SK-N-SH treated with all-trans-retinoic acid at 6 μM for 48 hours (cell line): ENCODE results near the gene ATAD3B.

Source experiments
- ATAC-seq: fragments of 200-7000 bp; cut with Tn5 transposase; 3 replicates; pipeline ENCODE4 v1.9.1; 2020; ENCODE audit warnings: mild to moderate bottlenecking, moderate library complexity
- ARNTL ChIP-seq: fragments of 450-650 bp; formaldehyde crosslinking; IDR thresholded peaks from 2 replicates; pipeline ENCODE4 v1.5.0; 2020; ENCODE audit warnings: low read depth, mild to moderate bottlenecking, moderate library complexity, borderline replicate concordance
- CSDC2 ChIP-seq: fragments of 250-450 bp; sonication (Bioruptor Pico); IDR thresholded peaks from 2 replicates; pipeline ENCODE4 v1.5.0; 2020; ENCODE audit warnings: mild to moderate bottlenecking, moderate library complexity
- CSRNP3 ChIP-seq: fragments of 250-450 bp; sonication (Bioruptor Pico); IDR thresholded peaks from 2 replicates; pipeline ENCODE4 v1.5.1; 2021; ENCODE audit warnings: mild to moderate bottlenecking, moderate library complexity
- ESRRG ChIP-seq: fragments of 250-450 bp; sonication (Bioruptor Pico); IDR thresholded peaks from 2 replicates; pipeline ENCODE4 v1.6.1; 2021; ENCODE audit warnings: mild to moderate bottlenecking
- GLIS3 ChIP-seq: fragments of 250-450 bp; sonication (Bioruptor Pico); IDR thresholded peaks from 2 replicates; pipeline ENCODE4 v1.5.0; 2020; ENCODE audit warnings: mild to moderate bottlenecking, moderate library complexity
- ISL1 ChIP-seq: fragments of 250-450 bp; sonication (Bioruptor Pico); IDR thresholded peaks from 2 replicates; pipeline ENCODE4 v2.1.2; 2022; ENCODE audit warnings: mild to moderate bottlenecking, moderate library complexity
- OSR1 ChIP-seq: fragments of 250-450 bp; sonication (Bioruptor Pico); IDR thresholded peaks from 2 replicates; pipeline ENCODE4 v1.8.0; 2022; ENCODE audit warnings: moderate library complexity, mild to moderate bottlenecking, inconsistent platforms
- PATZ1 ChIP-seq: fragments of 250-450 bp; sonication (Bioruptor Pico); IDR thresholded peaks from 2 replicates; pipeline ENCODE4 v1.8.0; 2020; ENCODE audit warnings: mild to moderate bottlenecking, moderate library complexity, borderline replicate concordance
- PPARA ChIP-seq: fragments of 250-450 bp; sonication (Bioruptor Pico); IDR thresholded peaks from 2 replicates; pipeline ENCODE4 v1.5.0; 2020; ENCODE audit warnings: mild to moderate bottlenecking, borderline replicate concordance
- SNAI2 ChIP-seq: fragments of 250-450 bp; sonication (Bioruptor Pico); IDR thresholded peaks from 2 replicates; pipeline ENCODE4 v1.5.0; 2020; ENCODE audit warnings: mild to moderate bottlenecking, moderate library complexity
- TCF4 ChIP-seq: fragments of 250-450 bp; sonication (Bioruptor Pico); IDR thresholded peaks from 2 replicates; pipeline ENCODE4 v1.8.0; 2021; ENCODE audit warnings: mild to moderate bottlenecking, moderate library complexity, borderline replicate concordance
- TOX ChIP-seq: fragments of 250-450 bp; sonication (Bioruptor Pico); IDR thresholded peaks from 2 replicates; pipeline ENCODE4 v1.8.0; 2021; ENCODE audit warnings: mild to moderate bottlenecking, moderate library complexity, borderline replicate concordance
- ZC3H10 ChIP-seq: fragments of 250-450 bp; sonication (Bioruptor Pico); IDR thresholded peaks from 2 replicates; pipeline ENCODE4 v1.5.1; 2021; ENCODE audit warnings: mild to moderate bottlenecking, moderate library complexity
- ZFP3 ChIP-seq: fragments of 250-450 bp; sonication (Bioruptor Pico); IDR thresholded peaks from 2 replicates; pipeline ENCODE4 v1.5.0; 2020; ENCODE audit warnings: mild to moderate bottlenecking, moderate library complexity
- ZNF565 ChIP-seq: fragments of 450-650 bp; formaldehyde crosslinking; conservative IDR thresholded peaks from 2 replicates; pipeline ENCODE4 v1.5.0; 2020; ENCODE audit warnings: low read depth, mild to moderate bottlenecking, moderate library complexity
- ZNF70 ChIP-seq: fragments of 450-650 bp; formaldehyde crosslinking; IDR thresholded peaks from 2 replicates; pipeline ENCODE4 v1.5.0; 2020; ENCODE audit warnings: mild to moderate bottlenecking, moderate library complexity
- ZNF8 ChIP-seq: fragments of 450-650 bp; formaldehyde crosslinking; IDR thresholded peaks from 2 replicates; pipeline ENCODE4 v1.5.0; 2020; ENCODE audit warnings: mild to moderate bottlenecking, moderate library complexity
- TF ChIP-seq, protein P1 (sequence below): fragments of 250-450 bp; sonication (Bioruptor Pico); IDR thresholded peaks from 2 replicates; pipeline ENCODE4 v1.5.1; 2020; ENCODE audit warnings: low read depth, mild to moderate bottlenecking, moderate library complexity

Gene ATAD3B

DNA sequence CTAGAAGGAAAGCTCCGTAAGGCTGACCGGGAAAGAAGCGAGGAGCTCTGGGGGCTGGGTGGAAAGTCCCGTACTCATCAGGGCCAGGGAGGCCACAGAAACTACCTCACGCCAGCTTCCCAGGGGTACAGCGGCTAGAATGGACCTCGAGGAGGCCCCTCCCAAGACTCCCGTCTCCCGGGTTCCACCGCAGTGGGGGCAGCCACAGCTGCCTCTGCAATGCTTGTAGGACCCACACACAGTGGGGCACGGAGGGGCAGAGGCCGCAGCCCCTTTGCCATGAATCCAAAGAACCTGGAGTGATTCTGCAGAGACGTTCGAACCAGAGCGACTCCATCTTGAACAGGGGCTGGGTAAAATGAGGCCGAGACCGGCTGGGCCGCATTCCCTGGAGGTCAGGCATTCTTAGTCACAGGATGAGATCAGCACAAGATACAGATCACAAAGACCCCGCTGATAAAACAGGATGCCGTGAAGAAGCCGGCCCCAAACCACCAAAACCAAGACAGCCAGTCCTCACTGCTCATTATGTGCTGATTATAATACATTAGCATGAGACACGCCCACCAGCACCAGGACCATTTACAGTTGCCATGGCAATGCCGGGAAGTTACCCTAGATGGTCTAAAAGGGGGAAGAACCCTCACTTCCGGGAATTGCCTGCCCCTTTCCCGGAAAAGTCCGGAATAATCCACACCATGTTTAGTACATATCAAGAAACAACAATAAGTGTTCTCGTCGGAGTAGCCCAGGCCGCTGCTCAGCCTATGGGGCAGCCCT lies 48.9 kb upstream of the ATAD3B start (continued):
- TF ChIP-seq CSRNP3 (CRISPR knock-in tag): 0 out of 2 replicates have a peak, but pooled peaks have one; percentile 26
- TF ChIP-seq ZFP3 (CRISPR knock-in tag): peak; percentile 87

DNA sequence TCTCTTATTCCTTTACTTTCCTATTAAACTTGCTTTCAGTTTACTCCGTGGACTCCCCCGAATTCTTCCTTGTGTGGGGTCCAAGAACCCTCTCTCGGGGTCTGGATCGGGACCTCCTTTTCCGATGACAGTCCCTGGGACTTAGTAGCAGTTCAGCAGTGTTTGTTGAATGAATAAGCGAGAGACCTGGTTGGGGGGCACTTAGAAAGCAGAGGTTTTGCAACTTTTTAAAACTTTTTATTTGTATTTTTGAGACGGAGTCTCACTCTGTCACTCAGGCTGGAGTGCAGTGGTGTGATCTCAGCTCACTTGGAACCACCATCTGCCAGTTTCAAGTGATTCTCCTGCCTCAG lies 48.3 kb upstream of the ATAD3B start:
- no peak for TF ChIP-seq ESRRG (CRISPR knock-in tag)
- TF ChIP-seq, protein P1, sequence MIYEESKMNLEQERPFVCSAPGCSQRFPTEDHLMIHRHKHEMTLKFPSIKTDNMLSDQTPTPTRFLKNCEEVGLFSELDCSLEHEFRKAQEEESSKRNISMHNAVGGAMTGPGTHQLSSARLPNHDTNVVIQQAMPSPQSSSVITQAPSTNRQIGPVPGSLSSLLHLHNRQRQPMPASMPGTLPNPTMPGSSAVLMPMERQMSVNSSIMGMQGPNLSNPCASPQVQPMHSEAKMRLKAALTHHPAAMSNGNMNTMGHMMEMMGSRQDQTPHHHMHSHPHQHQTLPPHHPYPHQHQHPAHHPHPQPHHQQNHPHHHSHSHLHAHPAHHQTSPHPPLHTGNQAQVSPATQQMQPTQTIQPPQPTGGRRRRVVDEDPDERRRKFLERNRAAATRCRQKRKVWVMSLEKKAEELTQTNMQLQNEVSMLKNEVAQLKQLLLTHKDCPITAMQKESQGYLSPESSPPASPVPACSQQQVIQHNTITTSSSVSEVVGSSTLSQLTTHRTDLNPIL (CRISPR knock-in tag): no peak
- TF ChIP-seq ZNF70 (CRISPR knock-in tag): no peak
- TF ChIP-seq OSR1: no peak
- no peak for TF ChIP-seq GLIS3 (CRISPR knock-in tag)

DNA sequence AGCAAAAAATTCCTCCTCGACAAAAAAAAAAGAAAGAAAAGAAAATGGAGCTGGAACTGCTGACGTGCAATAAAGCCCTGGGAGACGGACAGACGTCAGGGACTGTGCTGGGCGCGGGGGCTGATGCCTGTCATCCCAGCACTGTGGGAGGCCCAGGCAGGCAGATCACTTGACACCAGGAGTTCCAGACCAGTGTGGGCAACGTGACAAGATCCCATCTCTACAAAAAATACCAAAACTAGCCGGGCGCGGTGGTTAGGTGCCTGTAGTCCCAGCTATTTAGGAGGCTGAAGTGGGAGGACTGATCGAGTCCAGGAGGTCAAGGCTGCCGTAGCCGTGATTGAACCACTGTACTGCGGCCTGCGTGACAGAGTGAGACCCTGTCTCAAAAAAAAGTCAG lies 46.9 kb upstream of the ATAD3B start:
- TF ChIP-seq CSDC2 (CRISPR knock-in tag) (no peak), ISL1 (CRISPR knock-in tag) (no peak), ZFP3 (CRISPR knock-in tag) (no peak), ZNF8 (CRISPR knock-in tag) (no peak), ZC3H10 (no peak), ARNTL (CRISPR knock-in tag) (no peak), TOX (CRISPR knock-in tag) (no peak), SNAI2 (CRISPR knock-in tag) (no peak), TCF4 (no peak), PPARA (CRISPR knock-in tag) (no peak), ESRRG (CRISPR knock-in tag) (no peak)
- ATAC-seq: no peak

More for the DNA sequence above, 48.3 kb upstream of the ATAD3B start:
- no peak for ATAC-seq

DNA sequence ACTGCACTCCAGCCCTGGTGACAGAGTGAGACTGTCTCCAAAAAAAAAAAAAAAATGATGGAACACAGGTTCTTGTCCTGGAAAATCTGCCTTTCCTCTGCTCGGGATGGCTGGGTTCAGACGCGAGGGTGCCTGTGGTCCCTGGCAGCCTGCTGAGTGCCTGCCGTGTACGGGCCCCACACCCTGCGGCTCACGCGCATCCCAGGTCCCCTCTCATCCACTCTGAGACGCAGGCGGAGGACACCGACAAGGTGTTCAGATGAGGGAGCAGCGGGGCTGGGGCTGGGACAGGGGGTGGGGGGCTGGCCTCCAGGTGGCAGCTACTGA lies 46.2 kb upstream of the ATAD3B start:
- no peak for TF ChIP-seq ZNF70 (CRISPR knock-in tag)
- TF ChIP-seq ZFP3 (CRISPR knock-in tag): no peak
- TF ChIP-seq PATZ1 (CRISPR knock-in tag): no peak
- no peak for TF ChIP-seq SNAI2 (CRISPR knock-in tag)
- no peak for TF ChIP-seq CSDC2 (CRISPR knock-in tag)
- TF ChIP-seq TCF4: no peak
- TF ChIP-seq ZNF565: no peak
- TF ChIP-seq CSRNP3 (CRISPR knock-in tag): no peak
- no peak for TF ChIP-seq ESRRG (CRISPR knock-in tag)
- no peak for ATAC-seq

GRCh38 chr1:1425753-1426495 lies 45.6 kb upstream of the ATAD3B start:
- TF ChIP-seq ZFP3 (CRISPR knock-in tag): no peak
- TF ChIP-seq TOX (CRISPR knock-in tag): no peak
- TF ChIP-seq ESRRG (CRISPR knock-in tag): no peak
- no peak for TF ChIP-seq CSRNP3 (CRISPR knock-in tag)
- TF ChIP-seq, protein P1 (CRISPR knock-in tag): no peak
- no peak for TF ChIP-seq PPARA (CRISPR knock-in tag)
- no peak for TF ChIP-seq PATZ1 (CRISPR knock-in tag)
- no peak for TF ChIP-seq ARNTL (CRISPR knock-in tag)
- ATAC-seq: no peak
